Prostate gland (tissue), 2 donors: ENCODE measurements around the gene KL.

Source experiments
- POLR2A ChIP-seq: fragments of 450-650 bp; IDR thresholded peaks from one replicate; pipeline ENCODE4 v1.6.1; 2016; ENCODE audit warnings: antibody characterized with exemption, mild to moderate bottlenecking
- POLR2AphosphoS5 ChIP-seq: sonication (generic); formaldehyde crosslinking; IDR thresholded peaks from one replicate; pipeline ENCODE4 v1.6.1; 2017; ENCODE audit warnings: antibody characterized with exemption
- TF ChIP-seq, protein P1 (sequence below), 4 experiments: fragments of 200-600 bp in 2 of 4; fragments of 450-650 bp in 2 of 4; sonication (generic) in 2 of 4; IDR thresholded peaks; 1 replicate in 3 of 4; 2 replicates in 1 of 4; pipeline ENCODE4 v1.5.1; 2016 to 2019; ENCODE audit warnings: antibody characterized with exemption in 4 of 4, mild to moderate bottlenecking in 2 of 4, moderate library complexity in 2 of 4

DNA sequence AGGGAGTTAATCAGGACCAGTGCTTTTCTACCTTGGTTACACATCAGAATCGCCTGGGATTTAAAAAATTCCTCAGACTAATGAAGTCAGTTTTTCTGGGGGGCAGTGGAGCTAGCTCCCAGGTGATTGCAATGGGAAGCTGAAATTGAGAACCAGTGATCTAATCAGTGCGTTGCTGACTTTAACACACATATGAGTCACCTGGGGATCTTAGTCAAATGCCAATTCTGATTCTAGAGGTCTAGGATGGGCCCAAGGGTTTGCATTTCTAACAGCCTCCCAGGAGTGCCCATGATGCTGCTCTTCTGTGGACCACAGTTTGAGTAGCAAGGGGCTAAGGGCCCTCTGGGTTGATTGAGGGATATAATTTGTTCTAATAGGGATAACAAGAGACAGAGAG is 54.5 kb downstream of the KL start:
- TF ChIP-seq, protein P1, sequence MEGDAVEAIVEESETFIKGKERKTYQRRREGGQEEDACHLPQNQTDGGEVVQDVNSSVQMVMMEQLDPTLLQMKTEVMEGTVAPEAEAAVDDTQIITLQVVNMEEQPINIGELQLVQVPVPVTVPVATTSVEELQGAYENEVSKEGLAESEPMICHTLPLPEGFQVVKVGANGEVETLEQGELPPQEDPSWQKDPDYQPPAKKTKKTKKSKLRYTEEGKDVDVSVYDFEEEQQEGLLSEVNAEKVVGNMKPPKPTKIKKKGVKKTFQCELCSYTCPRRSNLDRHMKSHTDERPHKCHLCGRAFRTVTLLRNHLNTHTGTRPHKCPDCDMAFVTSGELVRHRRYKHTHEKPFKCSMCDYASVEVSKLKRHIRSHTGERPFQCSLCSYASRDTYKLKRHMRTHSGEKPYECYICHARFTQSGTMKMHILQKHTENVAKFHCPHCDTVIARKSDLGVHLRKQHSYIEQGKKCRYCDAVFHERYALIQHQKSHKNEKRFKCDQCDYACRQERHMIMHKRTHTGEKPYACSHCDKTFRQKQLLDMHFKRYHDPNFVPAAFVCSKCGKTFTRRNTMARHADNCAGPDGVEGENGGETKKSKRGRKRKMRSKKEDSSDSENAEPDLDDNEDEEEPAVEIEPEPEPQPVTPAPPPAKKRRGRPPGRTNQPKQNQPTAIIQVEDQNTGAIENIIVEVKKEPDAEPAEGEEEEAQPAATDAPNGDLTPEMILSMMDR (IDR thresholded peaks at IDR 0.05), result no peak
- no peak for TF ChIP-seq POLR2A
- TF ChIP-seq POLR2AphosphoS5, result no peak
